GM19193 (cell line): ENCODE measurements around the gene IL21R.

ENCODE experiments used
- POLR2A ChIP-seq: IDR thresholded peaks from 4 replicates; pipeline ENCODE4 v1.6.1; 2011; ENCODE audit not compliant: insufficient read depth, insufficient read length; ENCODE audit errors: extremely low read depth

IL21R gene

GRCh38 chr16:27452569-27453493 lies 50.9 kb downstream of the IL21R start:
- TF ChIP-seq POLR2A, result peak; percentile 20

GRCh38 chr16:27453494-27453825 lies 51.5 kb downstream of the IL21R start:
- TF ChIP-seq POLR2A, result no peak

DNA sequence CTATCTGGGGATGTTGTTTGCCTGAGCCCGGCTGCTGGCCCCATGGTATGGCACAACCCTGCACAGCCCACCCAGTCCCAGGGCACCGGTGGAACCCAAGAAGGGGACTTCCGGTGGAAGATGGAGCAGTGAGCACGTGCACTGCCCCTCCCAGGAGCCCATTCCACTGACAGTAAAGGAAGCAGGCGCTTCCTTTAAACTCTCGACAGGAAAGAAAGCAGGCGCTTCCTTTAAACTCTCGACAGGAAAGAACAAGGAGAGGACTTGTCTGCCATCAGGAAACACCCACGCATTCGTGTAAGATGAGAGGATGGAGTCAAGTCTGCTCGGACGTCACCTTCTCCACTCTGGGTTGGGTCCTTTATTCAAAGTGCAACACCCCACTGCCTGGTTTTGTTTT lies 53.7 kb downstream of the IL21R start:
- TF ChIP-seq POLR2A, result no peak

- no peak for TF ChIP-seq POLR2A
These were observed 56.3 kb downstream of the IL21R start for GRCh38 chr16:27458258-27458657.

DNA sequence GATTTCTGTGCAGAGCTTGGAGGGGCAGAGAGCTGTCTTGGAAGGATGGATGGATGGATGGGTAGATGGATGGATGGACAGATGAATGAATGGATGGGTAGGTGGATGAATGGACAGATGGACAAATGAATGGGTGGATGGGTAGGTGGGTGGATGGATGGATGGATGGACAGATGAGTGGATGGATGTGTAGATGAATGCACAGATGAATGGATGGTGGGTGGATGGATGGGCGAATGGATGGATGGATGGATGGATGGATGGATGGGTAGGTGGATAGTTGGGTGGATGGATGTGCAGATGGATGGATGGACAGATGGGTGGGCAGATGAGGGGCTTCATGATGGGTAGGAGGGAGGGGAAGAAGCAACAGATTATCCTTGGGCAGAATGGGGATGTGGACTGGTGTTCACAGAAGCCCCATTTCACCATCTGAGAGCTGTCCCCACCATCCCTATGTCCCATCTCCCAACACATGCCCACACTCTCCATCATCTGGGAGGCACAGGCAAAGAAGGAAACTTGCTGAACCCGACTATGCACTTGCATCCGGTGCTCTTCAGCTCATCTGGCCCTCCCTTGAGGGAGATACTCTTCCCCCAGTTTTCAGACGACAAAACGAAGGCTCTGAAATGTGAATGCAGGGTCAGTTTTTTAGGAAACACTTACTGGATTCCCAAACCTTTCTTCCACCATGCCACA lies 57.2 kb downstream of the IL21R start:
- TF ChIP-seq POLR2A, result no peak

- TF ChIP-seq POLR2A, result no peak
These were observed 58.2 kb downstream of the IL21R start for GRCh38 chr16:27460213-27460612.

DNA sequence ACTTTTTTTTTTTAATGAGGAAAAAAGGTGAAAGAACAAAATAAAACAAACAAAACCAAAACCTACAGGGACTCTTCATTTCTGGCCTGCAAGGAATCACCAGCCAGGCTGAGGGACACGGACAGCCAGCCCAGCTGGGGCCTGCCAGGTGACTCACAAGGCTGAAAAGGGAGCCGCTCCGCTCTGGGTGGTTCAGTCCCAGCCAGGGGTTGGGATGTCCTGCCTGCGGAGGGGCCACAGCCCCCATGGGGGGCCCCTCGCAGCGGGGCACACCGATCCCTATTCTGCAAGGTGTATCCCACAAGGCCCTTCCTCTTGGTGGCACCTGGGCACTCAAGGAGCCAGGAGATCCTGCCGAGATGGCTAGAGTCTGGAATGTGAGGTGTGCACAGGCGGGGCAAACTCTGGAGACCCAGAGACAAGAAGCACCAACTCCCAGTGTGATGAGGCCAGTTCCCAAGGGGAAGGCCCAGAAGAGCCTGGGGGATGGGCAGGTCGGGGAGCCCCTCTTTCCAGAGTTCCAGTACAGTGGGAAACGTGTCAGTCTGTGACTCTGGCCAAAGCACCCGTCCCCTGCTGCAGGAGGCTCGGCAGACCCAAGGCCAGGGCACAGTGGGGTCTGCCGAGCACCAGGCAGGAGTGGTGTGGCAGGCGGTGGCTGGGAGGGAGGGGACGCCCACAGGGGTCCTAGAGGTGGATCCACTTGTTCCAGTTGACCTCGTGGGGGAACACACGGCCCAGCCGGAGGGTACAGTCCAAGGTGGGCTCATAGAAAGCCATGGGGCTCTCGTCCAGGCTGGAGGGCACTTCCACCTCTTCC lies 58.9 kb downstream of the IL21R start:
- TF ChIP-seq POLR2A, result no peak

DNA sequence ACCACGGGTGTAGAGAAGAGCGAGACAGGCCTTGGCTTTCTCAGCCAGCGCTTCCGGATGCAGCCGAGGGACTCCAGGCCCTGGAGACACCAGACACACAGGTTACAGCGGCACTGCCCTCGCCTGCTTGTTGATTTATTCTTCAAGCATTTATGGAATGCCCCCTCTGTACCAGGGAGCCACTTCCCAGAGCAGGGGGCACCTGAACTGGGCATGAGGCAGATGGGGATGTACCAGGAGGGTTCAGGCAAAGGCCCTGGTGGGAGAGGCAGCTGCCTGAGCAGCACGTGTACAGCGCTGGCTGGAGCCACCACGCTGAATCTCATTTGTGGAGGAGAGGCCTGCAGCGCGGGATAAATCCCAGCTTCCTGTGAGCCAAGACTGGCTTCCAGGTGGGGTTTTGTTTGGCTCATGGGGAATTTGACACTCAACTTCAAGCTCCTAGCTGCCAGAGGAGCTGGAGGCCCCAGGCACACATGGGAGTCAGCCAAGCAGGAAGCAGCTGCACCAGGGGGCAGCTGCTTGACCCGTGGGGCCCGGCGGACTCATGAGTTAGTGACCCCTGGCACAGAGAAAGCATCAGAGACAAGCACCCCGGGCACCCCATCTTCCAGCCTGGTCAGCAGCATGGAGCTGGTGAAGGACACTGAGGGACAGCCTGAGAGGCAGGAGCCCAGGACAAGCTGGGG lies 59.7 kb downstream of the IL21R start:
- no peak for TF ChIP-seq POLR2A

DNA sequence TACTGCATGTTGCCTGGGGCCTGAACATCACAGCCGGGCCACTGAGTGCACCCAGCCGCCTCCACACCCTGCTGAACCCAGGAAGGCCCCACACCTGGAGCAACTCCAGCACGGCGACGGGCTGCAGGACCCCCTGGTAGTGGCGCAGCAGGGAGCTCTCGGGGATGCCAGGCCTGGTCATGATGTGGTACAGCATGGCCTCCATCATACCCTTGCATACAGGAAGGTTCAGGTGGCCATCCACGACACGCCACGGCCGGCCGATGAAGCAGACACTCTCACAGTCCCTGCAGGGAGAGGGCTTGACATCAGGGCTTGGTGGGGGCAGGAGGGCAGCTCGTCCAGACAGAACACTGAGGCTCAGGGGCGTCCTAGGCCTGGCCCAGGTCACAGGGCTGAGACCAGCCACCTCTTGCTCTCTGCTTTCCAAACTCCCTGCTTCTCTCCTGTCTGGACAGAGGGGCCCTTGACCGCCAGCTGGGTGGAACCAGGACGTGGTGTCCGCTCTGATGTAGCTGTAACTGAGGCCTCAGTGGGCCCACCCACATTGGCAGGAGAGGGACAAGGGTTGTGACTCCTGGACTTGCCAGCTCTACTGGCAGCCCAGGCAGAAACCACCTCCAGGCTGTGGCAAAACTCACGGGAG lies 60.3 kb downstream of the IL21R start:
- TF ChIP-seq POLR2A, result no peak

- no peak for TF ChIP-seq POLR2A
These were observed 61.1 kb downstream of the IL21R start for GRCh38 chr16:27462846-27463682.

GRCh38 chr16:27463741-27464591 lies 62.0 kb downstream of the IL21R start:
- TF ChIP-seq POLR2A, result no peak
